ENCODE measurements around the gene DCT.

Gene DCT

DNA sequence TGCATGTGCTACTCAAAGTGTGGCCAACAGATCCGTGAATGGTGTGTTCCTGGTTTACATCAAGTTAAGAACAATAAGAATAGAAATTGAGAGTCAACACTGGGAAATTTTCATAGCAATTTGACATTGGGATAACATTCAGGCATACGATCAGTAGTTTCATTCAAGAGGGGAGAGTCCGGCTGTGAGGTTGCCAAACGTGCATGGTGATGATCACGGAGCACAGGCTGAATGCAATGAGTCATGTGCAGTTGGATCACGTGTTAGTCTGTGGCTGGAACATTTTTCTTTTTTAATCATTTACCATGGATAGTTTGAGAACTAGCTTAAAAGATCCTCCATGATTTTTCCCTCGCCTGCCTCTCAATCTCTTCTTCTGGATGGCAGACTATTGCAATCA is 2.5 kb upstream of the DCT start:
- TF ChIP-seq, protein P1, sequence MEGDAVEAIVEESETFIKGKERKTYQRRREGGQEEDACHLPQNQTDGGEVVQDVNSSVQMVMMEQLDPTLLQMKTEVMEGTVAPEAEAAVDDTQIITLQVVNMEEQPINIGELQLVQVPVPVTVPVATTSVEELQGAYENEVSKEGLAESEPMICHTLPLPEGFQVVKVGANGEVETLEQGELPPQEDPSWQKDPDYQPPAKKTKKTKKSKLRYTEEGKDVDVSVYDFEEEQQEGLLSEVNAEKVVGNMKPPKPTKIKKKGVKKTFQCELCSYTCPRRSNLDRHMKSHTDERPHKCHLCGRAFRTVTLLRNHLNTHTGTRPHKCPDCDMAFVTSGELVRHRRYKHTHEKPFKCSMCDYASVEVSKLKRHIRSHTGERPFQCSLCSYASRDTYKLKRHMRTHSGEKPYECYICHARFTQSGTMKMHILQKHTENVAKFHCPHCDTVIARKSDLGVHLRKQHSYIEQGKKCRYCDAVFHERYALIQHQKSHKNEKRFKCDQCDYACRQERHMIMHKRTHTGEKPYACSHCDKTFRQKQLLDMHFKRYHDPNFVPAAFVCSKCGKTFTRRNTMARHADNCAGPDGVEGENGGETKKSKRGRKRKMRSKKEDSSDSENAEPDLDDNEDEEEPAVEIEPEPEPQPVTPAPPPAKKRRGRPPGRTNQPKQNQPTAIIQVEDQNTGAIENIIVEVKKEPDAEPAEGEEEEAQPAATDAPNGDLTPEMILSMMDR (conservative IDR thresholded peaks at IDR 0.05; ENCODE audit: low read depth, low read length): no peak
- H3K4me3 ChIP-seq (ENCODE audit: low read length): no peak overlapping the region
- peak; percentile 35 for DNase-seq (ENCODE audit: low read depth)

DNA sequence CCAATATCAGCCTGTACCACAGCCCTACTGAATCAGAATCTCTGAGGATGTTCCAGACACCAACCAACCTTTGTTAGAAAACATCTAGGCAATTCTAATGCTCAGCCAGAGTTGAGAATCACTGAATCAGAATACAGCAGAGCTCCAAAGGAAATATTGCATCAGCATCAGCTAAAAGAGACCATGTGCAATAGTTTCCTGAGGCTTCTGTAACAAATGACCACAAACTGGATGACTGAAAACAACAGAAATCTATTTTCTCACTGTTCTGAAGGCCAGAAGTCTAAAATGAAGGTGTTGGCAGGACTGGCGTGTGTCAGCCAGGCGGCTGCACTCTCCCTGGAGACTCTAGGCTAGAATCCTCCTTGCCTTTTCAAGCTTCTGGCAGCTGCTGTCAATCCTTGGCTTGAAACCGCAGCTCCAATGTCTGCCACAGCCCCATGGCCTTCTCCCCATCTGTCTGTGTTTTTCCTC is 1.2 kb upstream of the DCT start:
- no peak for DNase-seq (ENCODE audit: low read depth)
- TF ChIP-seq, protein P1 (conservative IDR thresholded peaks at IDR 0.05; ENCODE audit: low read depth, low read length): no peak
- no peak overlapping the region for H3K4me3 ChIP-seq (ENCODE audit: low read length)

DNA sequence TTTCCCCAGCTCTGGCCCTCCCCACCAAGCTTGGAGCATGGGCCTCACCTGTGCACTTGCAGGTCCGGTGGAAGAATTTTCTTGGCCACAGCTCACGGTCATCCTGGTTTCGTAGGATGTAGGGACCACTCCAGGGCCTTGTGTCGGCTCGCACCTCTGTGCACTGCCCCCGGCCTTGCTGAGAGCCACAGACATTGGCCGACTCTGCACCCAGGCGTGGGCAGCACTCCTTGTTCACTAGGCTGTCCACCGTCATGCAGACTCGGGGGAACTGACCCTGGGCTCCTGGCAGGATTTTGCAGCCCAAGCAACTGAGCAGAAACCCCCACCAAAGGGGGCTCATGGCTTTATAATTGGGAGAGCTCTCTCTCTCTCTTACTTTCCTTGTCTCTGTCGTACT is 569 bp downstream of the DCT start:
- TF ChIP-seq, protein P1 (conservative IDR thresholded peaks at IDR 0.05; ENCODE audit: low read depth, low read length): no peak
- no peak for DNase-seq (ENCODE audit: low read depth)
- no peak overlapping the region for H3K4me3 ChIP-seq (ENCODE audit: low read length)

DNA sequence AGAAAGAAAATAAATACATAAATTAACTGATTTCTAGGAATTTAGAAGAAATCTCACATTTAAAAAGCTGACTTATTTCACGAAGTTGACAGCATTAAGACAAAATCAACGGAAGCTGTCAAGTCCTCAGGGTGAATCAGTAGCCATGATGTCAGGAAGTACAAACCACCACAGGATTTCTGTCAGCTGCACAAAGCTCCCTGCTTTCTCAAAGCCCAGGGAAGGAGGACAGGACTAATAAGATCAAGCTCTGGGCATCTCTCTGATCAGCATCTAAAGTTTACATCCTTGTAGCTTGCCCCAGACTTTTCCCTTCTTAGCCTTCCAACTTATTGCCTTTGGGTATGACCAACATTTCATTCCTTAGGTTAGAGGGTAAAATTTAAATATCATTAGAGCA is 9.4 kb downstream of the DCT start:
- DNase-seq (ENCODE audit: low read depth): no peak
- TF ChIP-seq, protein P1 (conservative IDR thresholded peaks at IDR 0.05; ENCODE audit: low read depth, low read length): no peak
- no peak overlapping the region for H3K4me3 ChIP-seq (ENCODE audit: low read length)

DNA sequence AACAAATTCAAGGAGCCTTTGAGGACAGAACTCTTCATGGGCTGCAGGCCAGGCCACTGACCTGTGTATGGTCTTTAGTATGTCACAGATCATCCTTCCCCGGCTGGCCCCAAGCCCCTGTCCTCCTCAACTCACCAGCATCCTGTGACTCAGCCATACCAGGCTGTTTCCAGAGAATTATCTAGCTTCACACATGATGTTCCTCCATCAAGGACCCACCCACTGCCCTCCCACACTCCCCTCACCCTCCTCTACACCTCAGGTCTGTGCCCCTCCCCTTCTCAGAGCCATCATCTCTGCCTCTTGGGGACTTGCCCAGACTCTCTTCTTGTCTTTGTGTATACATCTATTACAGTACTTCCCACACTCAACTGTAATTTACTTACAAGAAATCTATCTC is 14.7 kb downstream of the DCT start:
- TF ChIP-seq, protein P1 (conservative IDR thresholded peaks at IDR 0.05; ENCODE audit: low read depth, low read length): no peak
- no peak overlapping the region for H3K4me3 ChIP-seq (ENCODE audit: low read length)
- DNase-seq (ENCODE audit: low read depth): no peak

DNA sequence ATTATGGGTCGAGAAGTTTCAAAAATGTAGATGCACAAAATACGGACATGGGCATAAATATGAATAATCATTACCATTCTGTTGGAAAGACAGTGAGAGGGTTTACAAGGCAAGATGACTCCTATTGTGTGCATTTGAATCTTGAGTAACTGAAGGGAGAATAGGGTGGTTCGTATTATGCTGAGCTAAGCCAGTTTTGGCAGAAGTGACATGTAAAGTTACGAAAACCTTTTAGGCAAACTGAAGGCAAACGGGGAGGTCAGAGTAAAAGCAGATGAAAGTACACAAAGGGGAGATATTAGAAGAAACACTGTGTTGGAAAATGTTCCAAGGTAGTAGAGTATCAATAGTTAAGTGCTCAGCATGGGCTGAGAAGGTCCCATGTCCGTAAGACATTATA is 16.8 kb downstream of the DCT start:
- no peak for DNase-seq (ENCODE audit: low read depth)
- TF ChIP-seq, protein P1 (conservative IDR thresholded peaks at IDR 0.05; ENCODE audit: low read depth, low read length): no peak
- H3K4me3 ChIP-seq (ENCODE audit: low read length): no peak overlapping the region

DNA sequence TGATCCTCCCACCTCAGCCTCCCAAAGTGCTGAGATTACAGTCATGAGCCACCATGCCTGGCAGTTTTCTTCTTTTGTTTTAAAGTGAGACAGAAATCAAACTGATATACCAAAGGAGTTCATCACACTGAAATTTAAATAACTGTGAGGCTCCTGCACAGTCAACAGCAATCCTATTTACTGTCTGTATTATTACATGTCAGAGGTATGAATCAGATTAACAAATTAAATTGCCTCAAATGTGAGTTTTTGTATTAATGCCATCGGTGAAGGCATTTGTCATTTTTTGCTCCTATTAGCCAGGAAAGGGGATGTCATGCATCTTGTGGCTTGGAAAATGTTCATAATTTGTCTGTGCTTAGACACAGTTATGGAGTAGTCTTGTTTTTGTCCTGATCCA is 20.4 kb downstream of the DCT start:
- H3K4me3 ChIP-seq (ENCODE audit: low read length): no peak overlapping the region
- TF ChIP-seq, protein P1 (conservative IDR thresholded peaks at IDR 0.05; ENCODE audit: low read depth, low read length): no peak
- no peak for DNase-seq (ENCODE audit: low read depth)

Measured in retinal pigment epithelial cell (primary cell).